WI38 (cell line): ENCODE measurements around the gene VAX1.
"Not testable (repeated sequence)": the region's sequence is repeated elsewhere in the genome, so short reads cannot be mapped to it uniquely, and the experiment has no call there.

Experiments used
- H3K4me3 ChIP-seq: 2 replicates; pipeline ENCODE4 v1.5.1; 2011; ENCODE audit warnings: low read depth, mild to moderate bottlenecking, control low read depth, low read length
- TF ChIP-seq, protein P1 (sequence below): IDR thresholded peaks from 2 replicates; pipeline ENCODE4 v1.5.1; 2012; ENCODE audit warnings: low read depth, mild to moderate bottlenecking, control low read depth, low read length

Gene VAX1

DNA sequence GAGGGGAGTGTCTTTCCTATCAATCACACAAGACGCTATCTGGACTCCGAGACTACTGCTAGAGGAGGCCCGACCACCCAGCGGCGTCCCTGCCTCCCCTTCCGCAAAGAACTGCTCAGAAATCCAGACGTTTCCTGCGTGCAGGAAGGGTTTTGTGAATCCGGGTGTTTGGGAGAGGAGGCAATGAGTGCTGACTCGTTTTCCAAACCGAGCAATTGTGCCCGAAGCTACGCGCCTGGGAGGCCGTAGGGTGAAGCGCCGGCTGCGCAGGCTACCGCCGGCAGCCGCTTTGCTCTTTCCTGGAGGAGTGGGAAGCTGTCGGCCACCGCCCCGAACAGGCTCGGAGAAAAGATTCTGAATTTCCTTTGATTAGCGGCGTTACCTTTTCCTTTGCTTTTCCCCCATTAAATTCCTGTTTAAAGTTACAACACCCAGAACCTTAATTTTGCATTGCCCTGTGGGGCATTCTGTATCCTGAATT is 5.3 kb downstream of the VAX1 start:
- TF ChIP-seq, protein P1, sequence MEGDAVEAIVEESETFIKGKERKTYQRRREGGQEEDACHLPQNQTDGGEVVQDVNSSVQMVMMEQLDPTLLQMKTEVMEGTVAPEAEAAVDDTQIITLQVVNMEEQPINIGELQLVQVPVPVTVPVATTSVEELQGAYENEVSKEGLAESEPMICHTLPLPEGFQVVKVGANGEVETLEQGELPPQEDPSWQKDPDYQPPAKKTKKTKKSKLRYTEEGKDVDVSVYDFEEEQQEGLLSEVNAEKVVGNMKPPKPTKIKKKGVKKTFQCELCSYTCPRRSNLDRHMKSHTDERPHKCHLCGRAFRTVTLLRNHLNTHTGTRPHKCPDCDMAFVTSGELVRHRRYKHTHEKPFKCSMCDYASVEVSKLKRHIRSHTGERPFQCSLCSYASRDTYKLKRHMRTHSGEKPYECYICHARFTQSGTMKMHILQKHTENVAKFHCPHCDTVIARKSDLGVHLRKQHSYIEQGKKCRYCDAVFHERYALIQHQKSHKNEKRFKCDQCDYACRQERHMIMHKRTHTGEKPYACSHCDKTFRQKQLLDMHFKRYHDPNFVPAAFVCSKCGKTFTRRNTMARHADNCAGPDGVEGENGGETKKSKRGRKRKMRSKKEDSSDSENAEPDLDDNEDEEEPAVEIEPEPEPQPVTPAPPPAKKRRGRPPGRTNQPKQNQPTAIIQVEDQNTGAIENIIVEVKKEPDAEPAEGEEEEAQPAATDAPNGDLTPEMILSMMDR, result no peak
- H3K4me3 ChIP-seq, result no peak overlapping the region

DNA sequence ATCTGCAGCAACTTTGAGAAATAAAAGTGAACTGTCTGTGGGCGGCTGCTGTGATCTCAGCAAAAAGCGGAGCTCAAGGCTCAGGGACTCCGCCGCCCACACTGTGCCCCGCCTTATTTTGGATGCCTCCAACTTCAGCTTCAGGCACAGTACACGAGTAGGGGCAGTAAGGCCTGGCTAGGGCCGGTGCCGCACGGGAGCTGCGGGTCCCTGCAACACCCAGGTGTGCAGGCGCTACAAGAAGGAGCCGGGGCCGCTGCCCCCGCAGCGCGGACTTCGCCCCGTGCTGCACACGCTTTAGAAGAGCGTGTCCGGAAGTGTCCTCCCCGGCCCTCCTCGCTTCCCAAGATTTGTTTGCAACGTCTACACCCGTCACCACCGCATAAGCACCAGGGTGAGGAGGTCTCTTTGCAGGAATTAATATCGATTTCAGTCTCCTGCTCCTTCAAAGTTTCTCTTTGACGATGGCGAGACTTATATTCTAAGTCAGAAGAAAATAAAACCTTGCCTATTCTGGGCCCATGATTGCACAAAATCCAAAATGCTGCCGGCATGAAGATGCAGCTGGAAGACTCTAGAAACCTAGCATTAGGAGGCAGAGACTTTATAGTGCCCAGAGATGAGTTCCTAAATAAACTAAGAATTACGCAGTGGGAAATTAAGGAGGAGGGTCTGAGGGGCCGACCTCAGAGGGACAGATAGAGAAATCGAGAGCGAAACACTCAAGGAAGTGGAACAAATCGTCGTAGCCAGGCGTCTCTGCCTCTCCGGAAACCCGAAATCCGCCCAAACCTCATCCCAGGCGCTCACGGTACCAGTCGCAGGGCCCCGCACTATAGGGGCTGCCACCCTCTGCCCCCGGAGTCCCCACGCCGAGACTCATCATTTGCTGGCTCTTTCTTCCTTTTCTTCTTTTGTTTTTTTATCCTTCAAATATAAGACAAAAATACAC is 6.4 kb downstream of the VAX1 start:
- TF ChIP-seq, protein P1, result no peak
- H3K4me3 ChIP-seq, result no peak overlapping the region

DNA sequence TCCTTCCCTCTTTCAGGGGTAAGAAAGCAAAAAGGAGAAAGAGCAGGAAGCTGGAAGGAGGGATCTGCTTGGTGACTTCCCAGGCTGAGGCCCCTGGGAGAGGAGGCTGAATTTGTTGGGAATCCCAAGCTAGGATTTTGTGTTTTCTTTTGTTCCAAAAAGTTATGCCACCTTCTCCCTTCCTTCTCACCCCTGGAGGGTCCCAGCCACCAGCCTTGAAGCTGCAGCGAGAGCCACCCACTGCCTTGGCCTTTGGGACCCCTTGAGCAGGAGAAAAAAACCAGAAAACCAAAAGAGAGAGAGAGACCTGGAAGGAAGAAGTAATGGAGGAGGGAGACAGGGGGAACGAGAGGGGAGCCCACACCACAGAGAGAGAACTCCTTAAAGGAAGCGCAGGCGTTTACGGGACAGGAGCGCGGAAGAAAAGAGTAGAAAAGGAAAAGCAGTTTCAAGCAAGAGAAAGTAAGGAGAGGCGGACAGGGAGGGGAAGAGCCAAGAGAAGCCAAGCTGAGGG is 7.2 kb downstream of the VAX1 start:
- H3K4me3 ChIP-seq, result no peak overlapping the region
- TF ChIP-seq, protein P1, result no peak

DNA sequence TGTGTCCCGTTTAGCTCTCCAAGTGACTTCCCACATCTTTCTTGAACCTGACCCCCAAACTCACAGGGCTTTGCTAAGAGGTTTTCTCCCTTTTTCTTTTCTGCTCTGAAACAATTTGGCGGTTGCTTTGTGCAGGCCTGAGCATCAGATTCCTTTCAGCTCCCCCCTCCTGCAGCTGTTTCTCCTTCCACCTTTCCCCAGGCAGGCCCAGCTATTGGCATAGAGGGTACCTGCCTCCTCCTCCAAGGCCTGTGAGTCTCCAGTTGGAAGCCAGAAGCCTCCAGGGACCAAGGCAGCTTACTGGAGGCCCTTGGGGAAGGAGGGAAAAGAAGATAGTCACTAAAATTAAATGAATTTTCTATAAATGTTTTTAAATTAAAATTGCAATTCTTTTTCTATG is 7.7 kb downstream of the VAX1 start:
- no peak overlapping the region for H3K4me3 ChIP-seq
- TF ChIP-seq, protein P1, result no peak

DNA sequence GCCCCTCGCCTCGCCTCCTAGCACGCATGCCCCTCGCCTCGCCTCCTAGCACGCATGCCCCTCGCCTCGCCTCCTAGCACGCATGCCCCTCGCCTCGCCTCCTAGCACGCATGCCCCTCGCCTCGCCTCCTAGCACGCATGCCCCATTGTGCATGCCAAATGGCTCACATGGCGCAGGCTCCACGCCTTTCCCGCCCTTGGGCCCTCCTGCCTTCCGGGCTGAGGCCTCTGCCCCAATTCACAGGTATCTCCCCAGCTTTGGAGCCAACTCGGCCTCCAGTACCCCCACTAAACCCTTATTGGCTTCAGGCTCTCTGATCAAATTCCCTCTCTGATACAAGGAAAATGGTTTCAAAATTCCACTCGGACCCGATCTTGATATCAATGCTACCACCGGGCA is 11.4 kb downstream of the VAX1 start:
- H3K4me3 ChIP-seq, result not testable (repeated sequence)

DNA sequence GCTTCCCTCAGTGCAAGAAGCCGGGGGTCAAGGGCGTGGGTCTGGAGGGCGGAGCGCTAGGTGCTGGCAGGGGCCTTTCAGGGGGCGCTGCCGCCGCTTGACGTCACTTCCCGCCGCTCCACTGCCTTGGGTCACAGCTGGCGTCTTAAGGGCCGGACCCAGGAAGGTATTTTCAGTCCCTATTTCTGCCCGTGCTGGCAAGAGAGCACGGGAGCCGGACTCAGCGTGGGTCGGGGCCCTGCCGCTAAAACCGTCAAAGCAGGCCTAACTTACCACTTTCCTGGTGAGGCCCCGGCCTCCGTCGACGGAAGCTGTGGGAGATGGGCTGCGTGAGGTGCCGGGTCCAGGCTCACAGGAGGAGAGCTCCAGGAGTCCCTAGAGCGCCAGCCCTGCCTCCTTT is 12.0 kb downstream of the VAX1 start:
- TF ChIP-seq, protein P1, result no peak
- no peak overlapping the region for H3K4me3 ChIP-seq

DNA sequence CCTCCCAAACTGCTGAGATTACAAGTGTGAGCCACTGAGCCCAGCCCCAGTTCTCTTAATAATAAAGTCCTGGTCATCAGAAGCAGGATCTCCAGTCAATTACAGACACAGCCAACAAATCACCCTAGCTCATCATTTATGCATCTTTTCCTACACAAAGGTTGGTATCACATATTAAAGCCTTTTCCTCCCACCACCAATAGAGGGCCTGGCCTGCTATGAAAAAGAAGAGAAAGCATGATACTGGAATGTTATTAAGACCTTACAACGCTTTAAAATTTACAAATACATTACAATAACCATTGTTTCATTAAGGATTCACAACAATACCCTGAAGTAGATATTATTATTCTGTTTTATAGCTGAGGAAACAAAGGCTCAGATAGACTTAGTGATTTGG is 25.9 kb downstream of the VAX1 start:
- TF ChIP-seq, protein P1, result peak; percentile 12; the same call in 1 of the 2 replicates
- no peak overlapping the region for H3K4me3 ChIP-seq
